NCI-H2196 treated with DMSO at 0.1 percent for 48 hours (cell line): ENCODE data around the gene SCUBE3.

Experiments used
- DNase-seq: peaks from one replicate; lab custom pipeline; 2025; ENCODE audit not compliant: unreplicated experiment; lab: John Stamatoyannopoulos, UW

The SCUBE3 gene

GRCh38 chr6:35181308-35181932 is 32.3 kb upstream of the SCUBE3 start:
- DNase-seq, result no peak

- DNase-seq, result no peak
These were observed 31.7 kb upstream of the SCUBE3 start for GRCh38 chr6:35181933-35182612.

GRCh38 chr6:35183281-35183680 is 30.5 kb upstream of the SCUBE3 start:
- DNase-seq, result no peak

- no peak for DNase-seq
These were observed 29.8 kb upstream of the SCUBE3 start for GRCh38 chr6:35183935-35184334.

- DNase-seq, result no peak
These were observed 29.0 kb upstream of the SCUBE3 start for GRCh38 chr6:35184580-35185301.

- DNase-seq, result no peak
These were observed 28.5 kb upstream of the SCUBE3 start for GRCh38 chr6:35185302-35185681.

GRCh38 chr6:35185971-35186370 is 27.8 kb upstream of the SCUBE3 start:
- DNase-seq, result no peak

- DNase-seq, result no peak
These were observed 27.2 kb upstream of the SCUBE3 start for GRCh38 chr6:35186571-35186970.

- no peak for DNase-seq
These were observed 24.9 kb upstream of the SCUBE3 start for GRCh38 chr6:35188886-35189285.

- no peak for DNase-seq
These were observed 23.4 kb upstream of the SCUBE3 start for GRCh38 chr6:35190306-35190705.

GRCh38 chr6:35191889-35192288 is 21.9 kb upstream of the SCUBE3 start:
- no peak for DNase-seq

GRCh38 chr6:35192301-35192860 is 21.4 kb upstream of the SCUBE3 start:
- DNase-seq, result no peak

- no peak for DNase-seq
These were observed 19.4 kb upstream of the SCUBE3 start for GRCh38 chr6:35194390-35194789.

- DNase-seq, result no peak
These were observed 18.5 kb upstream of the SCUBE3 start for GRCh38 chr6:35195120-35195780.

GRCh38 chr6:35197196-35197595 is 16.6 kb upstream of the SCUBE3 start:
- no peak for DNase-seq

GRCh38 chr6:35199866-35200265 is 13.9 kb upstream of the SCUBE3 start:
- DNase-seq, result no peak

- DNase-seq, result no peak
These were observed 11.7 kb upstream of the SCUBE3 start for GRCh38 chr6:35202066-35202546.

- no peak for DNase-seq
These were observed 10.5 kb upstream of the SCUBE3 start for GRCh38 chr6:35203152-35203670.

- DNase-seq, result no peak
These were observed 10.1 kb upstream of the SCUBE3 start for GRCh38 chr6:35203680-35204079.

GRCh38 chr6:35206346-35206745 is 7.4 kb upstream of the SCUBE3 start:
- no peak for DNase-seq

GRCh38 chr6:35208419-35208818 is 5.3 kb upstream of the SCUBE3 start:
- DNase-seq, result no peak
